Ascending aorta (tissue), 2 donors: Measurements from ENCODE around the gene IRX5. TPM values are rescaled to one million over a fixed set of nuclear protein-coding genes. Genes with fewer than 3 reads are reported as not detected.

Source experiments
- DNase-seq, 2 donors: peaks; one replicate each; pipeline ENCODE4 v3.0.0-alpha.2; 2019; ENCODE audit warnings: low spot score in 2 of 2
- H3K27ac ChIP-seq, 2 donors: fragments of 200-600 bp; sonication (generic); one replicate each; pipeline ENCODE4 v1.5.1; 2016 to 2017; ENCODE audit warnings: mild to moderate bottlenecking in 1 of 2
- H3K27me3 ChIP-seq: fragments of 200-600 bp; sonication (generic); one replicate; pipeline ENCODE4 v1.5.1; 2017
- H3K36me3 ChIP-seq, 2 donors: fragments of 200-600 bp; sonication (generic); one replicate each; pipeline ENCODE4 v1.5.1; 2016
- H3K4me1 ChIP-seq, 2 donors: fragments of 200-600 bp; sonication (generic); one replicate each; pipeline ENCODE4 v1.5.1; 2016 to 2017; ENCODE audit warnings: mild to moderate bottlenecking in 1 of 2
- H3K4me3 ChIP-seq, 2 donors: fragments of 200-600 bp; sonication (generic); one replicate each; pipeline ENCODE4 v1.5.1; 2016 to 2017; ENCODE audit warnings: mild to moderate bottlenecking in 1 of 2
- H3K9me3 ChIP-seq, 2 donors: fragments of 200-600 bp; sonication (generic); one replicate each; pipeline ENCODE4 v1.5.1; 2016
- CTCF ChIP-seq, 3 experiments: fragments of 200-600 bp in 2 of 3; fragments of 450-650 bp in 1 of 3; sonication (generic) in 2 of 3; IDR thresholded peaks; one replicate each; pipeline ENCODE4 v1.5.1; 2016 to 2019; ENCODE audit warnings: antibody characterized with exemption in 3 of 3, mild to moderate bottlenecking in 1 of 3, moderate library complexity in 1 of 3
- intact Hi-C: fragments of 100-400 bp; cut with DNase I; formaldehyde crosslinking; loops from one replicate; pipeline ENCODE4 v1.15.1; 2023
- total RNA-seq: library from RNA; depleted of rRNA; stranded (reverse); fragments of >200 nt; gene quantifications from one replicate; pipeline ENCODE4 v1.1.0, GENCODE V29; 2016

The IRX5 gene
- total RNA-seq, 1 donor from 2014 or later: not detected

GRCh38 chr16:54934481-54935265 lies 4.0 kb downstream of the IRX5 start:
- Histone ChIP-seq H3K36me3 (peaks cover 0 to 3% of the 10 kb centered on the region in 2 donors), H3K4me3 (no peak overlapping the region), H3K27ac (no peak overlapping the region), H3K27me3 (no peaks in the 10 kb centered on the region), H3K4me1 (peaks cover 7 to 23% of the 10 kb centered on the region in 2 donors), H3K9me3 (no peaks in the 10 kb centered on the region)
- intact Hi-C loops: loop anchor here (5.0 to 10.0 kb wide), 3 partner anchors 438 to 1260 kb away; partner anchors contain the start of gene GNAO1
- DNase-seq: no peak
- TF ChIP-seq CTCF (IDR thresholded peaks at IDR 0.05): no peak

GRCh38 chr16:54935266-54935968 lies 4.8 kb downstream of the IRX5 start:
- H3K4me1 ChIP-seq: peaks cover 3 to 23% of the 10 kb centered on the region in 2 donors
- H3K36me3 ChIP-seq: peaks cover 0 to 3% of the 10 kb centered on the region in 2 donors
- no peak for DNase-seq
- intact Hi-C loops: loop anchor here (5.0 to 10.0 kb wide), 3 partner anchors 437 to 1259 kb away; partner anchors contain the start of gene GNAO1
- H3K4me3 ChIP-seq: no peak overlapping the region
- no peak overlapping the region for H3K27ac ChIP-seq
- no peaks in the 10 kb centered on the region for H3K27me3 ChIP-seq
- H3K9me3 ChIP-seq: no peaks in the 10 kb centered on the region
- no peak for TF ChIP-seq CTCF (IDR thresholded peaks at IDR 0.05)

GRCh38 chr16:54936201-54936978 lies 5.7 kb downstream of the IRX5 start:
- Histone ChIP-seq H3K4me1 (peaks cover 3 to 23% of the 10 kb centered on the region in 2 donors), H3K27me3 (no peaks in the 10 kb centered on the region)
- intact Hi-C loops: loop anchor here (5.0 to 10.0 kb wide), 3 partner anchors 436 to 1258 kb away; partner anchors contain the start of gene GNAO1

GRCh38 chr16:54936979-54937670 lies 6.5 kb downstream of the IRX5 start:
- H3K9me3 ChIP-seq: no peaks in the 10 kb centered on the region
- H3K27ac ChIP-seq: peak overlapping the region in 1 of 2 donors; percentile 23
- H3K27me3 ChIP-seq: no peaks in the 10 kb centered on the region
- intact Hi-C loops: loop anchor here (5.0 to 10.0 kb wide), 3 partner anchors 435 to 1258 kb away; partner anchors contain the start of gene GNAO1
- peak overlapping the region; percentile 31 to 63 for H3K4me3 ChIP-seq
- no peak for DNase-seq
- peaks cover 0 to 3% of the 10 kb centered on the region in 2 donors for H3K36me3 ChIP-seq
- TF ChIP-seq CTCF (IDR thresholded peaks at IDR 0.05): peak; percentile 28 to 49 (median 45)
- H3K4me1 ChIP-seq: peaks cover 2 to 16% of the 10 kb centered on the region in 2 donors

More at GRCh38 chr16:54936201-54936978, 5.7 kb downstream of the IRX5 start:
- Histone ChIP-seq H3K9me3 (no peaks in the 10 kb centered on the region), H3K4me3 (peak overlapping the region; percentile 31 to 63), H3K27ac (peak overlapping the region in 1 of 2 donors; percentile 23), H3K36me3 (peaks cover 0 to 3% of the 10 kb centered on the region in 2 donors)
- DNase-seq: no peak
- no peak for TF ChIP-seq CTCF (IDR thresholded peaks at IDR 0.05)
